Measurements from ENCODE around the gene YY2.

Gene YY2

DNA sequence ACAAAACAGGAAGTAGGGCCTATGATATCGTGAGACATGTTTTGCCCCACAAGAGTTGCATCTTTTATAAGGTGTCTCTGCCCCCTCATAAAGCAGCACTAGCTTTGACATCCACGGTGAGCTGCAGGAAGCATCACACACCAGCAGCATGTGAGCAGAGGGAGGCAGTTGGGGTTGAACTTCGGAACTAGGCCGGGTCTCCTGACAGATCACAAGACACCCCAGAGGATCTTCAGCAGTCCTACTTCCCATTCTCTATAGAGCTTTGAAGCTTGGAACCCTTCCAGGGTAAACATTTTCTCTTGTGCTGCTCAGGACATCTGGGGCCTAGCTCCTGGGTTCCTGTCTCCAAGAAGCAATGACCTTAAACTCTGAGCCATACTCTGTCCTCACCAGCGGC is 27.5 kb downstream of the YY2 start:
- Histone ChIP-seq H3K27ac (ENCODE audit: low read depth, low read length) (no peak overlapping the region), H3K36me3 (ENCODE audit: control insufficient read depth, insufficient read depth, low read length) (no peaks in the 10 kb centered on the region), H3K4me1 (ENCODE audit: control insufficient read depth, insufficient read depth, low read length) (no peaks in the 10 kb centered on the region), H3K4me3 (ENCODE audit: low read length) (no peak overlapping the region), H3K27me3 (ENCODE audit: control insufficient read depth, insufficient read depth, low read length) (no peaks in the 10 kb centered on the region), H3K9ac (ENCODE audit: low read length) (no peak overlapping the region)

- H3K4me1 ChIP-seq (ENCODE audit: control insufficient read depth, insufficient read depth, low read length) = no peaks in the 10 kb centered on the region
- H3K36me3 ChIP-seq (ENCODE audit: control insufficient read depth, insufficient read depth, low read length) = no peaks in the 10 kb centered on the region
- H3K4me3 ChIP-seq (ENCODE audit: low read length) = no peak overlapping the region
- H3K9ac ChIP-seq (ENCODE audit: low read length) = no peak overlapping the region
- no peaks in the 10 kb centered on the region for H3K27me3 ChIP-seq (ENCODE audit: control insufficient read depth, insufficient read depth, low read length)
- H3K27ac ChIP-seq (ENCODE audit: low read depth, low read length) = no peak overlapping the region
Measured at GRCh38 chrX:21885568-21885967, 29.8 kb downstream of the YY2 start.

DNA sequence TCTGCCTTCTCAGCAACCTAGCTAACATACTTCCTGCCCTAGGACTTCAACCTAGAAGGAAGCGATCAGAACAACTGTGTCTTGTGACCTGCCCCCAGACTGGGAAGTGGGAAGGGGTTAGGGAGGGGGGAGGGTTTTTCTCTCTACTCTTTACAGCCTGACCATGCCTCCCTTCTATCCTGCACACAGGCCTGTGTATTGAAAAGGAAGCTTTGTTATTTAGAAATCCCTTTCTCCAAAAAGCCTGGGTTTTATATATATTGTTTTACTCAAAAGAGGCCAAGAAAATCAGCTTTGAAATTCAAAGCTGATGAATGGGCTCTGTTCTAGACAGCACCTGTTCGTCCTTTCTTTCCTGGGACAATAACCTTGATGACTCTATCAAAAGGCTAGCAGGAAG is 49.5 kb downstream of the YY2 start:
- no peak overlapping the region for H3K27ac ChIP-seq (ENCODE audit: low read depth, low read length)
- H3K27me3 ChIP-seq (ENCODE audit: control insufficient read depth, insufficient read depth, low read length) = no peaks in the 10 kb centered on the region
- H3K36me3 ChIP-seq (ENCODE audit: control insufficient read depth, insufficient read depth, low read length) = no peaks in the 10 kb centered on the region
- no peak overlapping the region for H3K9ac ChIP-seq (ENCODE audit: low read length)
- no peak overlapping the region for H3K4me3 ChIP-seq (ENCODE audit: low read length)
- H3K4me1 ChIP-seq (ENCODE audit: control insufficient read depth, insufficient read depth, low read length) = no peaks in the 10 kb centered on the region

GRCh38 chrX:21905953-21906352 is 50.2 kb downstream of the YY2 start:
- no peak overlapping the region for H3K27ac ChIP-seq (ENCODE audit: low read depth, low read length)
- no peak overlapping the region for H3K9ac ChIP-seq (ENCODE audit: low read length)
- H3K4me3 ChIP-seq (ENCODE audit: low read length) = no peak overlapping the region
- no peaks in the 10 kb centered on the region for H3K27me3 ChIP-seq (ENCODE audit: control insufficient read depth, insufficient read depth, low read length)
- no peaks in the 10 kb centered on the region for H3K4me1 ChIP-seq (ENCODE audit: control insufficient read depth, insufficient read depth, low read length)
- H3K36me3 ChIP-seq (ENCODE audit: control insufficient read depth, insufficient read depth, low read length) = no peaks in the 10 kb centered on the region

DNA sequence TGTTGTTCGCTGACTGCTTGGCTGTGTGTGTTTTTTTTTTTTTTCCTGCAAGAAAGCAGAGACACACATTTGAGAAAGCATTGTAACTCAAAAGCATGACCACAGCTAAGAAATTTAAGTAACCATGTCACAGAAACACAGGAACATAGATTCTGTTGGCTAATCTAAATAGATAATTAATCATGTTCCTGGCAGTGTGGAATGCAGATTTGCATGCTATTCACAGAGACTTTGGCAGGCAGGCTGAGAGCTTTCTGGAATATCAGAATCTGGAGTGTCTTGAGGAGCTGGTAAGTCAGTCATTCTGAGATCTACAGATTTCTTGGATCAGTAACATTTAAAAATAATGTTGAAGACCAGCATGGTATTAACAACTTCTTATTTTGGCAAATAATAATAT is 51.5 kb downstream of the YY2 start:
- Histone ChIP-seq H3K27ac (ENCODE audit: low read depth, low read length) (no peak overlapping the region), H3K4me1 (ENCODE audit: control insufficient read depth, insufficient read depth, low read length) (no peaks in the 10 kb centered on the region), H3K4me3 (ENCODE audit: low read length) (no peak overlapping the region), H3K36me3 (ENCODE audit: control insufficient read depth, insufficient read depth, low read length) (no peaks in the 10 kb centered on the region), H3K9ac (ENCODE audit: low read length) (no peak overlapping the region), H3K27me3 (ENCODE audit: control insufficient read depth, insufficient read depth, low read length) (no peaks in the 10 kb centered on the region)

Data from rectal smooth muscle tissue (tissue), 1 donor.